NCI-H524 treated with DMSO at 0.1 percent for 48 hours (cell line): Measurements from ENCODE around the gene DISC1.
"Not testable (repeated sequence)": the region's sequence is repeated elsewhere in the genome, so short reads cannot be mapped to it uniquely, and the experiment has no call there.

Experiments
- DNase-seq: peaks from one replicate; lab custom pipeline; 2025; lab: John Stamatoyannopoulos, UW

Gene DISC1

GRCh38 chr1:231728987-231729386, 102.4 kb downstream of the DISC1 start:
- not testable (repeated sequence) for DNase-seq

DNA sequence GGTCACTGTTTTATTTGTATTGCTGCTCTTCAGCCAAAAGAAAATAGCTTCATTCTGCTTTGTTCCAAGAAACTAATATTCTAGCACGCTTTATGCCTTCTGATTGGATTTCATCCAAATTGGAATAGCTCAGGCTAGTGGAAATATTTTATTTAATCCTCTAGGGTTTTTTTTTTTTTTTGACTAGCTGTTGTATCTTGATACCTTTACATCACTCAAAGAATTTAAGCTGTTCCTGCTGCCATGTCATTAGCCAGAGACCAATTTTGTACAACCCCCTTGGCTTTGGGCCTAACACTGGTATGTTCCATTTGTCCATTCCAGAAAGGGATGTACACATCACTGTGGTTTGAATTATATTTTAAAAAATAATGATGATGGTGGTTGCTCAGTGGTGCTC, 103.0 kb downstream of the DISC1 start:
- no peak for DNase-seq

DNA sequence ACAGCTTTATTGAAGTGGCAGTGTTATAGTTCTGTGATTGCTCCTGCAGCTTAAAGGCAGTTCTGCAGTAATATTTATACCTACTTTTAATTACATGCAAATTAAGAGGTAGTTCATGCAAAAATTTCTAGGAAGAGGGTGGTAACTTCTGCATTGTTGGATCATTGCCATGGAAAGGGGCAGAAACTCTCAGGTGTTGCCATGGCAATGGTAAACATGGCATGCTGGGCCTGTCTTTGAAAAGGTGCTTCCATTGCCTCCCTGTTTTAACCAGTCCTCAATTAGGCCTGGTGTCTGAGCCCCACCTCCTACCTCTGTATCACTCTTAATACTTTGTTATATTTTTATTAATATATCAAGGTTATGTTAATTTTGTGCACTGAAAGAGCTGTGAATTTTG, 104.7 kb downstream of the DISC1 start:
- DNase-seq = no peak

GRCh38 chr1:231733063-231733462, 106.5 kb downstream of the DISC1 start:
- no peak for DNase-seq

GRCh38 chr1:231733672-231734071, 107.1 kb downstream of the DISC1 start:
- no peak for DNase-seq

DNA sequence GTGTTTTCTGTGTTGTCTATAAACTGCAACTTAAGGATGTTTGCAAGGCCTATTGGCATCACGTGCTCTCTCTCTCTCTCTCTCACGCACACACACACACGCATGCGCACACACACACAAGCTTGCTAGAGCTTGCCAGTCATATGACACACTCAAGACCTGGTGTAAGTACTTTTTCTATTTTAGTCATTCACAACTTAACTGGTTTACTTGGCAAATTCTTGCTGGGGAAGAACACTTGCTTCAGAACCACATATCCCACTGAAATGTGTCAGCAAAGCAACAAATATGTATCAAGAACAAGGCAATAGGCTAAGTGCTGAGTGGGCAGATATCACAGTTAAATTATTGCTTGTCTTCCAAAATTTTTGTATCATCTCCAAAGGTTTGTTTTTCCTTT, 107.8 kb downstream of the DISC1 start:
- DNase-seq = no peak

DNA sequence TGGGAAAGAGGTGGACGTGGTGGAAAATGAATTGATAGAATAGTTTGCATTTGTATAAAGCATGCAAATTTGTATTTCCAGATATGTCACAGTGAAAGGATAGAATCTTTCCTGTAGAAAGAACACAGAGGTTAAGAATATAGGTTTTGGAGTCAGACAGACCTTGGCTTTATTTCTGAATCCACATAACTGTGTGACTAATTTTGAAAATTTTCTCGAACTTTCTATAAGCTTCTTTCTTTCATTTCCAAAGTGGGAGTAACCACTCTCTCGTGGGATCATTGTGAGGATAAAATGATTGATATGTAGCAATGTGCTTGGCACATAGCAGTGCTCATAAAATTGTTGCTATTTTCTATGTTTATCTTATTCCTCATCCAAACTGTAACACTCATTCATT, 108.8 kb downstream of the DISC1 start:
- DNase-seq = no peak

GRCh38 chr1:231735941-231736340, 109.4 kb downstream of the DISC1 start:
- no peak for DNase-seq

GRCh38 chr1:231736464-231736863, 109.9 kb downstream of the DISC1 start:
- DNase-seq = no peak

- DNase-seq = no peak
Observed at GRCh38 chr1:231738554-231738953, 112.0 kb downstream of the DISC1 start.

- DNase-seq = no peak
Observed at GRCh38 chr1:231743966-231744365, 117.4 kb downstream of the DISC1 start.

- no peak for DNase-seq
Observed at GRCh38 chr1:231748760-231749415, 122.3 kb downstream of the DISC1 start.

DNA sequence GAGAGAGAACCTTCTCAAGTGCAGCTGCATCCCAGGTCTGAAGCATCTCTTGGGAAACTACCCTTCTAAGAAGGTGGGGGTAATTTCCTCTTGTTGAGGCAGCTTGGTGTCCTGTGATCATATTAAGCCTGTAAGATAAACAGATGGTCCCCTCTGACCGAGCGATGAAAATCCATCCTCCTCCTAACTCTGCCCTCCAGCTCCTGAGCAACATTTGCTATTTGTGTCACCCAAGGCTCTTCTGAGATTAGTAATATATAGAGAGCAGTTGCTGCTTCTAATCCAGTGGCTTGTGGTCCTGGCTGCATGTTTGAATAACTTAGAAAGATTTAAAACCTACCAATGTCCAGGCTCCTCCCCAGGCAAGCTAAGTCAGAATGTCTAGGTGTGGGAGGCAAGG, 123.7 kb downstream of the DISC1 start:
- DNase-seq = peak; percentile 91

- DNase-seq = no peak
Observed at GRCh38 chr1:231750818-231751362, 124.3 kb downstream of the DISC1 start.

DNA sequence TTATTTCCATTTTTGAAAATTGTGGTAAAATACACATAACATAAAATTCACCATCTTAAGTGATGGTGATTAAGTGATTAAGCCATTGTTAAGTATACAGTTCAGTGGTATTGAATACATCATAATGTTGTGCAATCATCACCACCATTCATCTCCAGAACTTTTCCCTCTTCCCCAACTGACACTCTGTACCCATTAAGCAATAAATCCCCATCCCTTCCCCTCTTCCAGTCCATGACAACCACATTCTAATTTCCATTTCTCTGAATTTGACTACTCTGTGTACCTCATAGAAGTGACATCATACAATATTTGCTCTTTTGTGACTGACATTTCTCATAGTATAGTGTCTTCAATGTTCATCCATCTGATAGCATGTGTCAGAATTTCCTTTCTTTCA, 124.8 kb downstream of the DISC1 start:
- DNase-seq = no peak

DNA sequence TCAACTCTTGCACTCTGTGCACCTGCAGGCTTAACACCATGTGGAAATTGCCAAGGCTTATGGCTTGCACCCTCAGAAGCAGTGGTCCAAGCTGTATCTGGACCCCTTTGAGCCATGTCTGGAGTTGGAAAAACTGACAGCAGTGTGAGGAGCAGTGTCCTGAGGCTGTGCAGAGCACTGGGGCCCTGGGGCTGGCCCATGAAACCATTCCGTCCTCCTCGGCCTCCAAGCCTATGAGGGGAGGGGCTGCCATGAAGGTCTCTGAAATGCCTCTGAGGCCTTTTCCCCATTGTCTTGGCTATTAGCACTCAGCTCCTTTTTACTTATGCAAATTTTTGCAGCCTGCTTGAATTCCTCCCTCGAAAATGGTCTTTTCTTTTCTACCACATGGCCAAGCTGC, 126.7 kb downstream of the DISC1 start:
- DNase-seq = no peak

GRCh38 chr1:231757101-231757404, 130.5 kb downstream of the DISC1 start:
- DNase-seq = no peak

DNA sequence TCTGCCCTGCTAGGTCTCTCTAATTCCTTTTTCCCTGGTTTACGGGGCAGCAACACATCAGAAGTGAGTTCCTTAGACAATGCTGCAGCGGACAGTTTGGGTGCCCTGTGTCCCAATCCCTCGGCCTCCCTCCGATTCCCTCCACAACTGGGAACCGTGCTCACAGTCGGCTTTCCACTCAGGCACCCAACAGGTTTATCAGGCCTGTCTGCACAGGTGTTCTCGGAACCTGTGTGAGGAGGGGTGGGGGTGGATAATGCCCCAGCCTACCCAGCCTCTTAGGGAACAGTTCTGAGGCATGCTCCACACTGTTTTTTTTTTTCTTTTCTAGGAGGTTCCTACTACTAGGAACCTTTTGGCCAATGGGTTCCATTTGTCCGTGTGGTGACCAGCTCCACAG, 131.2 kb downstream of the DISC1 start:
- no peak for DNase-seq

DNA sequence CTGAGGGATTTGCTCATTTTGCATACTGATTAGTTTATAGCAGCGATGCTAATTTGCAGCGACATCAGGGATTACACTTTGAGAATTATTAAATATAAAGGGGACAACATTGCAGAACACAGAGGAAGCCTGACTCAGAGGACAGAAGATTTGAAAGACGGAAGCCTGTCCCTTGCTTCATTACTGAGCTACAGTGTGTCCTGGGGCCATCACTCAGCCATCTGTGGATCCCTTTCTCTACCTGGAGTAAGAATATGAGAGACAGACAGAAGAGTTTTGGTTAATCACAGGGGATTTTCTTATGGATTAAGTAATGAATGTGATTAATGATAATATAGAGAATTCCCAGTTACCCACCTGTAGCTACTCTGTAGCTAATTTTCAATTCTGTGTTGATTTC, 134.7 kb downstream of the DISC1 start:
- no peak for DNase-seq

GRCh38 chr1:231761747-231762541, 135.4 kb downstream of the DISC1 start:
- no peak for DNase-seq

DNA sequence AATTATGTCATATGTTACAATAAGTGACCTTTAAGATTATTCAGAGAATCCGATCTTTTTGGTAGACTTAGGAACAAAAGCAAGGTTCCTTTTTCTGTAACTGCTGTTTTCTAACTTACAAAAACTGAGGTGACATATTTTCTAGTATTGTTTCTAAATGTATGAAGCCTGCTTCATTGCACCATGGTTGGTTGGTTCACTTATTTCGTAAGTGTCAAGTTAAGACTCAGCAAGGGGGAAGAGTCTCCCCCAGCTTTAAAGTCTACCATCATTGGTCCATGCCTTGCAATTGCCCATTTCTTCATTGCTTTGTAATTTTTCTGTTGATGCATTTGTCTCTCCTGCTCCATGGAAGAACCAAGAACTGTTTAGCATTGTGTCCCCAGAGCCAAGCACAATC, 136.9 kb downstream of the DISC1 start:
- no peak for DNase-seq

DNA sequence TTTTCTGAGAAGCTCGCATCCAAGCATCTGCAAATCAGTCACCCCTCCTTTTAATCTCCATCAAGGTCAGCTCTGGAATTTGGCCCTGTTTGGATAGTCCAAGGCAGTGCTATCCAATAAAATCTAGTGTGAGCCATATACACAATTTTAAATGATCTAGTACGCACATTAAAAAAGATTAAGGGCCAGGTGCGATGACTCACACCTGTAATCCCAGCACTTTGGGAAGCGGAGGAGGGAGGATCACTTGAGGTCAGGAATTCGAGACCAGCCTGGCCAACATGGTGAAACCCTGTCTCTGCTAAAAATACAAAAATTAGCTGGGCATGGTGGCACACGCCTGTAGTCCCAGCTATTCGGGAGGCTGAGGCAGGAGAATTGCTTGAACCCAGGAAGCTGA, 139.2 kb downstream of the DISC1 start:
- DNase-seq = not testable (repeated sequence)

DNA sequence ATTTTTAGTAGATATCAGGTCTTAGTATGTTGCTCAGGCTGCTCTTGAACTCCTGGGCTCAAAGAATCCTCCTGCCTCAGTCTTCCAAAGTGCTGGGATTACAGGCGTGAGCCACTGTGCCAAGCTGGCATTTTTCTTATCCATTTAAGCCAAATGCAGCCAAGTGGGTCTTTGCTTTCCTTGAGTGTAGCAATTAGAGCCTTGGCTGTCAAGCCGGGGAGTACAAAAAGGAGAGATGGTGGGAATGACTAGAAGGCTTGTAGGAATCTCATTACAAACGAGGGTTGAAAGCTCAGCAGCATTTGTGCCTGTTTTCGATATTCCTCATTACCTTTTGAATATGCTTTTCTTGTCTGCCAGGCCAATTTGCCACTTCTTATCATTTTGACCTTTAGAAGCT, 140.9 kb downstream of the DISC1 start:
- DNase-seq = no peak

DNA sequence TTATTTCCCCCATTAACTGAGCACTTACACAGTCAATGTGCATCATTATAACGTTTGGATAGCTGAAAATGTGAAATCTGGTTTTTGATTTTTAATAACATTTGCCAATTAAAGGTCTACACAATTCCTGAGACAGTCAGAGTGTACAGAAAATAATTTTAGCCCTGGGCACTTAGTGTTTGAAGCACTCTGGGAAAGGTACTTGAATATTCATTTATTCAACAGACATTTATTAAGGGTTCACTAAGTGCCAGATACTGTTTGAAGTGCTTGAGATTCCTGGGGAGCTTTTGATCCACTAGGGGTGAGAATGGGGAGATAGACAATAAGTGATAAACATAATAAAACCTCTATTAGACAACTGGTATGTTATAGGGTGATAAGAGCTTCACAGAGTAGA, 141.8 kb downstream of the DISC1 start:
- no peak for DNase-seq
